Transverse colon (tissue), 4 donors: ENCODE data around the gene NFATC2IP.
A peak's percentile ranks its signal among the peaks of the same experiment; 100 is the strongest.

Source experiments
- EP300 ChIP-seq: sonication (generic); formaldehyde crosslinking; IDR thresholded peaks from one replicate; pipeline ENCODE4 v1.6.1; 2017; ENCODE audit warnings: antibody characterized with exemption, low read depth
- POLR2A ChIP-seq: fragments of 450-650 bp; IDR thresholded peaks from one replicate; pipeline ENCODE4 v1.6.1; 2016; ENCODE audit warnings: antibody characterized with exemption, mild to moderate bottlenecking, moderate library complexity
- POLR2AphosphoS5 ChIP-seq, 3 donors: sonication (generic); formaldehyde crosslinking; IDR thresholded peaks; one replicate each; pipeline ENCODE4 v1.6.1; 2016; ENCODE audit warnings: antibody characterized with exemption in 3 of 3
- TF ChIP-seq, protein P1 (sequence below), 5 experiments: fragments of 200-600 bp in 3 of 5; fragments of 450-650 bp in 2 of 5; sonication (generic) in 3 of 5; IDR thresholded peaks; 1 replicate in 2 of 5; 2 replicates in 3 of 5; pipeline ENCODE4 v1.5.1; 2016 to 2017; ENCODE audit warnings: antibody characterized with exemption in 5 of 5, inconsistent platforms in 3 of 5, mild to moderate bottlenecking in 2 of 5, moderate library complexity in 1 of 5

DNA sequence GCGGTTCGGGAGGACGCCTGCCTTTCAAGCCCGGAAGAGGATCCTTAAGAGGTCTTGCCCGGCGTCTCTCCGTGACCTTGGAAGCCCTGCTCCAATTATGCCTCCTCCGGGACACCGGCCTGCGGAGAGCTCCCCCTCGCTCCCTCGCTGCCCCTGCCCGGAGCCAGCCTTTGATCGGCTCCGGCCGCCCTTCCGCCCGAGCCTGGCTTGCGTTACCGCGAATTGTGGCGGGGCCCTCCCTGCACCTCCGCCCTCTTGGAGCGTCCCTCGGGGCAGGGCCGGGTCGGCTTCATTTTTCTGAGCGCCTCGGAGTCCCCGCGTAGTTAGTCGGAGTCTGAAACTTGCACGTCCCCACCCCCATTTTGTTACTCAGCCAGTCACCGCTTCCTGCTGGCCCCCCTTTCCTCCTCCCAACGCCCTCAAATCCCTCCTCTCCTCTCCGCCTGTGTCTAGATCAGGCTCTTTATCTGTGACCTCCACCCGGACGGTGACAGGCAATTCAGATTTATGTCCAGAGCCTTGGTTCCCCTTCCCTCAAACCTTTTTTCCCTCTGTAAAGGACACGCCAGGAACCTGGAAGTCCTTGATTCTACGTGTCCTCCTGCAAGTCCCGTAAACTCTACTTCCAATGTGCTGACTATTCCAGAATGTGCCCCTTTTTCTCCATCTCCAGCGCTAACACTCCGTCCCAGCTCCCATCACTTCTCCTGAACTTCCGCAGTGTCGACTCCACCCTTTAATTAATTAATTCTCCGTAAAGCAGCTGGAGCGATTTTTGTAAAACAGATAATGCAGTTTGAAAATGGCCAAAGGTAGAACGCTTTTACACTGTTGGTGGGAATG lies 25.1 kb upstream of the NFATC2IP start:
- peak; percentile 78 for TF ChIP-seq POLR2A
- TF ChIP-seq, protein P1, sequence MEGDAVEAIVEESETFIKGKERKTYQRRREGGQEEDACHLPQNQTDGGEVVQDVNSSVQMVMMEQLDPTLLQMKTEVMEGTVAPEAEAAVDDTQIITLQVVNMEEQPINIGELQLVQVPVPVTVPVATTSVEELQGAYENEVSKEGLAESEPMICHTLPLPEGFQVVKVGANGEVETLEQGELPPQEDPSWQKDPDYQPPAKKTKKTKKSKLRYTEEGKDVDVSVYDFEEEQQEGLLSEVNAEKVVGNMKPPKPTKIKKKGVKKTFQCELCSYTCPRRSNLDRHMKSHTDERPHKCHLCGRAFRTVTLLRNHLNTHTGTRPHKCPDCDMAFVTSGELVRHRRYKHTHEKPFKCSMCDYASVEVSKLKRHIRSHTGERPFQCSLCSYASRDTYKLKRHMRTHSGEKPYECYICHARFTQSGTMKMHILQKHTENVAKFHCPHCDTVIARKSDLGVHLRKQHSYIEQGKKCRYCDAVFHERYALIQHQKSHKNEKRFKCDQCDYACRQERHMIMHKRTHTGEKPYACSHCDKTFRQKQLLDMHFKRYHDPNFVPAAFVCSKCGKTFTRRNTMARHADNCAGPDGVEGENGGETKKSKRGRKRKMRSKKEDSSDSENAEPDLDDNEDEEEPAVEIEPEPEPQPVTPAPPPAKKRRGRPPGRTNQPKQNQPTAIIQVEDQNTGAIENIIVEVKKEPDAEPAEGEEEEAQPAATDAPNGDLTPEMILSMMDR (IDR thresholded peaks at IDR 0.05) = no peak
- no peak for TF ChIP-seq EP300
- peak in 2 of 3 donors; percentile 1 to 56 for TF ChIP-seq POLR2AphosphoS5 (IDR thresholded peaks at IDR 0.05)
